Coronary artery (tissue), 2 donors: ENCODE measurements around the gene SPTA1.

ENCODE experiments used
- DNase-seq: peaks from one replicate; pipeline ENCODE4 v3.0.0-alpha.2; 2017; ENCODE audit warnings: low spot score
- H3K27ac ChIP-seq, 2 donors: fragments of 200-600 bp; sonication (generic); one replicate each; pipeline ENCODE4 v1.5.1; 2016 to 2019
- H3K4me3 ChIP-seq: fragments of 200-600 bp; sonication (generic); 2 replicates; pipeline ENCODE4 v1.5.1; 2016; ENCODE audit warnings: mild to moderate bottlenecking, moderate library complexity
- TF ChIP-seq, protein P1 (sequence below): fragments of 200-600 bp; sonication (generic); IDR thresholded peaks from one replicate; pipeline ENCODE4 v1.5.1; 2019; ENCODE audit warnings: antibody characterized with exemption

The SPTA1 gene

DNA sequence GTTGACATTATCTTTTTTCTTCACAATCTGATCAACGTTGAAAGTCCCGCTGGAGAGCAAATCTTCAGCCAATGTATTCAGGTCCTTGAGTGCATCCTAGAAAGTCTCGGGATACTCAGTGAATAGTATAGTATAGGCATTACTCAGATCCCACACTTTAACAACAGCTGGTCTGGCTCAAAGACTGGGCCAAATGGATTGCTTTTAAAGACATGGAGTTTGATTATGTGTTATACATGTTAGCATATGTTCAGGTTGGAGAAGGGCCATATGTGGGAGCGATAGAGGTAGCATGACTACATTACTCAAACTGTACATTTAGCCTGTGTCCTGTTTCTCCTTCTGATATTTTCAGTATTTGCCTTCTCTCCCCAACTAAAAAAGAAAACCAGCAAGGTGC, 48.4 kb downstream of the SPTA1 start:
- TF ChIP-seq, protein P1, sequence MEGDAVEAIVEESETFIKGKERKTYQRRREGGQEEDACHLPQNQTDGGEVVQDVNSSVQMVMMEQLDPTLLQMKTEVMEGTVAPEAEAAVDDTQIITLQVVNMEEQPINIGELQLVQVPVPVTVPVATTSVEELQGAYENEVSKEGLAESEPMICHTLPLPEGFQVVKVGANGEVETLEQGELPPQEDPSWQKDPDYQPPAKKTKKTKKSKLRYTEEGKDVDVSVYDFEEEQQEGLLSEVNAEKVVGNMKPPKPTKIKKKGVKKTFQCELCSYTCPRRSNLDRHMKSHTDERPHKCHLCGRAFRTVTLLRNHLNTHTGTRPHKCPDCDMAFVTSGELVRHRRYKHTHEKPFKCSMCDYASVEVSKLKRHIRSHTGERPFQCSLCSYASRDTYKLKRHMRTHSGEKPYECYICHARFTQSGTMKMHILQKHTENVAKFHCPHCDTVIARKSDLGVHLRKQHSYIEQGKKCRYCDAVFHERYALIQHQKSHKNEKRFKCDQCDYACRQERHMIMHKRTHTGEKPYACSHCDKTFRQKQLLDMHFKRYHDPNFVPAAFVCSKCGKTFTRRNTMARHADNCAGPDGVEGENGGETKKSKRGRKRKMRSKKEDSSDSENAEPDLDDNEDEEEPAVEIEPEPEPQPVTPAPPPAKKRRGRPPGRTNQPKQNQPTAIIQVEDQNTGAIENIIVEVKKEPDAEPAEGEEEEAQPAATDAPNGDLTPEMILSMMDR, result no peak
- no peak for DNase-seq
- Histone ChIP-seq H3K27ac (no peak overlapping the region), H3K4me3 (no peak overlapping the region)

DNA sequence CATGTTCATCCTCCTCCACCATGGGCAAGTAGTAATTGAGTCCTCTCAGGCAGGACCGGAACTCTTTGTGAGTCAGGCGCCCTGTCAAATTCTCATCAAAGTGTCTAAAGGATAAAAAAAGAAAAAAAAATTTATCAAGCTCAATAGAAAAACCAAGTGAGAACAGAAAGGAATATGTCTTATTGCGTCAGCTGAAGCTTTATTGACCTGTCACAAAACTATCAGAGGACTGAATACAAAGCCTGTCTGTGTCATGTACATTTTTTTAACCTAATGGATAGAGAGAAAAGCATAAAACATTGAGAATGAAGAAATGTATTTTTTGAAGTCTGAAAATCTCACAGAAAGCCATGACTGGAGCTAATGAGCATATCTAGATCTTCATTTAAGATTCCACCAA, 72.8 kb downstream of the SPTA1 start:
- TF ChIP-seq, protein P1, result no peak

DNA sequence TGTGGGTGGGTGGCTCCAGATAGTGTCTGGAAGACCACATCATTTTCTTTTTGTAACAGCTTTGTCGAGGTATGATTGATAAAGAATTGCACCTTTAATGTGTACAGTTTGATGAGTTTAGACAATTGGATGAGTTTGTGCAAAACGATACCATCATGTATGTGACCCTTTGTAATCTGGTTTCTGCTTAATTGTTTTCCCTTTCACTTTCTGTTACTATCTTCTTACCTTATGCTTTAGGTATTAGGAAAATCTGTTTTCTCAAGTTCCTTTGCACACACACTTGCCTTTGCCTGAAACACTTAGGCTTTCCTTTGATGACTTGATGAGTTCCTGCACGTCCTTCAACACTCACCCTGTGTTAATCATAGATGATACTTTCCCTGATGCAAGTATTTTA, 74.6 kb downstream of the SPTA1 start:
- no peak for DNase-seq
- Histone ChIP-seq H3K27ac (no peak overlapping the region), H3K4me3 (no peak overlapping the region)
- TF ChIP-seq, protein P1, result no peak

More for the DNA sequence above, 72.8 kb downstream of the SPTA1 start:
- no peak overlapping the region for H3K4me3 ChIP-seq
- no peak for DNase-seq
- H3K27ac ChIP-seq, result no peak overlapping the region

DNA sequence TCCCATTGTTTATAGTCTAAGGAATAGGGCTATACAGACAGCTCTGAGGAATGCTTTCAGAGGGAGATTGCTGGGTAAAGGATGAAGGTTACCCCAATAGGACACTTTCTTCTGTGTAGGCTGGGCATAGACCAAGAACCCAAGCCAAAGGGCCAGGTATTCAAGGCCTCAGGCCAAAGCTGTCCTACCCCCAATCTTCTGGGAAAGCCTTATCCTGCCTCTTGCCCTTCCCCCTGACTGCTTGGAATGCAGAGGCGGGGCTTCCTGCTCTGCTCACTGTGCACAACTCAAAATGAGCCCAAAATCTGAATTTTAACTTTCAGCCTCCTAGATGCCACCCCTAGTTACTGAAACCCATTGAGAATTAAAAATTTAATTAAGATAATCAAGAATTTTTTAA, 79.2 kb downstream of the SPTA1 start:
- no peak overlapping the region for H3K4me3 ChIP-seq
- DNase-seq, result no peak
- TF ChIP-seq, protein P1, result no peak
- H3K27ac ChIP-seq, result no peak overlapping the region

DNA sequence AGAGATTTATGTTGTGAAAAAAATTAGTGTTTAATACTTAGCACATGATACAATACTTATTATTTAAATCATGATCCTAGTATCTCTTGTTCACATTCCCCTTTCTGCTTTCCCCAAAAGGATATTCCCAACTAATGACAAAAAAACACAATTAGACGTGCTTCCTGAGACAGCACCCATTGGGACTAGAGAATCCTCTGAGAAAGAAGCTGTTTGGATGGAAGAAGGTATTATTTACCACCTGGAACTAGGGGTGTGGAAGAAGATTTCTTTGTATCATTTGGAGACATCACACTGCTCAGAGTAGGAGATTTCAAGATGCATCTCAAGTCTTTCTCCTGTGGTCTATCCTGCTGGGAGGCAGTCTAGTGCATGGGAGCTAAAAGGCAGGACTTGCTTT, 81.5 kb downstream of the SPTA1 start, which contains the start of gene OR10Z1:
TSS of gene OR10Z1 (plus strand) at position 301 of the 400 bp plus-strand sequence. CDS start 1,171 bp downstream, outside the sequence.
- TF ChIP-seq, protein P1, result no peak
- Histone ChIP-seq H3K27ac (no peak within 1 kb of the TSS), H3K4me3 (no peak within 1 kb of the TSS)
- DNase-seq, result no peak

DNA sequence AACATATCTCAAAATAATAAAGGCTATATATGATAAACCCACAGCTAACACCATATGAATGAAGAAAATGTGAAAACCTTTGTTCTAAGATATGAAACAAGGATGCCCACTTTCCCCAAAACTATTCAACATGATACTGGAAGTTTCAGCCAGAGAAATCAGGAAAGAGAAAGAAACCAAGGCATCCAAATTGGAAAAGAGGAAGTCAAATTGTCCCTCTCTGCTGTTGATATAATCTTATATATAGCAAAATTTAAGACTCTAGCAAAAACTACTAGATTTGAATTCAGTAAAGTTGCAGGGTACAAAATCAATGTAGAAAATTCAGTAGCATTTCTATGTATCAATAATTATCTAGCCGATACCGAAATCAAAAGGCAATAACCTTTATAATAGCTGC, 85.8 kb downstream of the SPTA1 start:
- no peak for DNase-seq
- TF ChIP-seq, protein P1, result no peak
- Histone ChIP-seq H3K27ac (no peak overlapping the region), H3K4me3 (no peak overlapping the region)

DNA sequence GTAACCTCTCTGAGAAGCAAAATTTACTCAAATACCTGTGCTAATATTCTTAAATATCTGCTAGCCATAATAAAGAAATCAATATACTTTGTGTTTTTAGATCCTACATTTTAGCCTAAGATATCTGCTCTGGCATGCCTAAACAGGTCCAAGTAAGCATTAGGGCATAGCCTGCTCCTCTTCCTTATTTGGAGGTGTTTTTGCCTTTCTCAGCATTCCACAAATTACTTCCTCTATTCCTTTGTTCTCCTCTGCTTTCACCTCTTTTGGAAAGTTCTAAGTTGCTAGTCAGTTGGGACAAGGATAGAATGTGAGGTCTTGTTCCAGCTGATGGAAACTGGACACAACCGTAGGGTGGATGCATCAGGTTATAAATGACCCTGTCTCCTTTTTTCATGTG, 99.6 kb downstream of the SPTA1 start:
- TF ChIP-seq, protein P1, result no peak
- Histone ChIP-seq H3K27ac (no peak overlapping the region), H3K4me3 (no peak overlapping the region)
- DNase-seq, result no peak
